IMR-90 (cell line): Measurements from ENCODE around the gene CECR2. TPM values are rescaled to one million over a fixed set of nuclear protein-coding genes. Genes with fewer than 3 reads are reported as not detected.
A peak's percentile ranks its signal among the peaks of the same experiment; 100 is the strongest.

ENCODE experiments used
- ATAC-seq: fragments of 200-7000 bp; cut with Tn5 transposase; 2 replicates; pipeline ENCODE4 v1.9.1; 2020; ENCODE audit warnings: low read depth, mild to moderate bottlenecking, moderate library complexity
- BruUV-seq: library from RNA; stranded (reverse); fragments of 400-500 nt; replicated peaks from 2 replicates; lab custom pipeline; 2021; lab: Mats Ljungman, UMichigan
- CTCF ChIA-PET: fragments of 300-600 bp; formaldehyde crosslinking; extraction: SDS; loops from one replicate; lab custom pipeline; 2021; ENCODE audit warnings: antibody characterized with exemption; lab: Yijun Ruan, JAX
- POLR2A ChIA-PET: fragments of 300-600 bp; sonication (Branson Sonifier 250); formaldehyde crosslinking; loops from one replicate; lab custom pipeline; 2022; ENCODE audit warnings: antibody characterized with exemption; ENCODE audit not compliant: unreplicated experiment; lab: Charles Lee
- DNase-seq: peaks from one replicate; pipeline ENCODE4 v3.0.0; 2013
- H2AFZ ChIP-seq: replicated peaks from 2 replicates; pipeline ENCODE3; 2013; ENCODE audit warnings: low read length, mild to moderate bottlenecking; ENCODE audit not compliant: poor library complexity
- H2AK5ac ChIP-seq: 2 replicates; pipeline ENCODE4 v1.6.1; 2013; ENCODE audit warnings: low read depth, low read length, inconsistent platforms
- H2AK9ac ChIP-seq: replicated peaks from 2 replicates; pipeline ENCODE3; 2013; ENCODE audit warnings: mild to moderate bottlenecking, low read depth, low read length, moderate library complexity; ENCODE audit not compliant: poor library complexity
- H2BK120ac ChIP-seq: 2 replicates; pipeline ENCODE4 v1.6.1; 2013; ENCODE audit warnings: low read depth, low read length, inconsistent platforms
- H2BK15ac ChIP-seq: 3 replicates; pipeline ENCODE4 v1.6.1; 2013; ENCODE audit warnings: low read depth, low read length, inconsistent platforms
- H2BK20ac ChIP-seq: 2 replicates; pipeline ENCODE4 v1.6.1; 2013; ENCODE audit warnings: low read depth, mild to moderate bottlenecking, inconsistent platforms, low read length, moderate library complexity
- H2BK5ac ChIP-seq: 2 replicates; pipeline ENCODE4 v1.6.1; 2013; ENCODE audit warnings: mild to moderate bottlenecking, low read depth, low read length, inconsistent platforms; ENCODE audit not compliant: poor library complexity, severe bottlenecking
- H3K14ac ChIP-seq: replicated peaks from 2 replicates; pipeline ENCODE4 v1.6.1; 2013; ENCODE audit warnings: low read depth, low read length, inconsistent platforms
- H3K18ac ChIP-seq: 2 replicates; pipeline ENCODE4 v1.6.1; 2013; ENCODE audit warnings: low read depth, low read length, control low read depth
- H3K23ac ChIP-seq: 2 replicates; pipeline ENCODE4 v1.6.1; 2013; ENCODE audit warnings: low read depth, low read length, inconsistent platforms
- H3K27ac ChIP-seq: 2 replicates; pipeline ENCODE4 v1.5.1; 2013; ENCODE audit warnings: mild to moderate bottlenecking, control low read depth, low read length; ENCODE audit not compliant: insufficient read depth
- H3K27me3 ChIP-seq: 2 replicates; pipeline ENCODE4 v1.6.1; 2013; ENCODE audit warnings: low read length; ENCODE audit not compliant: control insufficient read depth, insufficient read depth
- H3K36me3 ChIP-seq: 2 replicates; pipeline ENCODE4 v1.6.1; 2013; ENCODE audit warnings: low read length, mixed read lengths; ENCODE audit not compliant: control insufficient read depth, insufficient read depth
- H3K4ac ChIP-seq: 2 replicates; pipeline ENCODE4 v1.6.1; 2013; ENCODE audit warnings: low read depth, low read length, inconsistent platforms
- H3K4me1 ChIP-seq: 2 replicates; pipeline ENCODE4 v1.6.1; 2013; ENCODE audit warnings: low read length, mixed read lengths; ENCODE audit not compliant: control insufficient read depth, insufficient read depth
- H3K4me2 ChIP-seq: 2 replicates; pipeline ENCODE4 v1.6.1; 2013; ENCODE audit warnings: low read depth, mild to moderate bottlenecking, control low read depth, low read length, moderate library complexity
- H3K4me3 ChIP-seq: 2 replicates; pipeline ENCODE4 v1.5.1; 2013; ENCODE audit warnings: low read depth, mild to moderate bottlenecking, control low read depth, low read length, moderate library complexity; ENCODE audit not compliant: insufficient read depth
- H3K56ac ChIP-seq: 2 replicates; pipeline ENCODE4 v1.6.1; 2013; ENCODE audit warnings: low read length, inconsistent platforms; ENCODE audit not compliant: insufficient read depth; ENCODE audit errors: extremely low read depth
- H3K79me1 ChIP-seq, 2 experiments: 2 replicates each; pipeline ENCODE4 v1.6.1; 2013; ENCODE audit warnings: low read length in 2 of 2, inconsistent platforms in 1 of 2, low read depth in 1 of 2
- H3K9ac ChIP-seq: 2 replicates; pipeline ENCODE4 v1.6.1; 2013; ENCODE audit warnings: low read depth, low read length, control low read depth
- H3K9me1 ChIP-seq: 2 replicates; pipeline ENCODE4 v1.6.1; 2013; ENCODE audit warnings: low read length, inconsistent platforms; ENCODE audit not compliant: insufficient read depth
- H3K9me3 ChIP-seq: 2 replicates; pipeline ENCODE4 v1.6.1; 2013; ENCODE audit warnings: low read length; ENCODE audit not compliant: control insufficient read depth, insufficient read depth
- H4K20me1 ChIP-seq: 2 replicates; pipeline ENCODE4 v1.6.1; 2013; ENCODE audit warnings: low read length, inconsistent platforms; ENCODE audit not compliant: insufficient read depth
- H4K5ac ChIP-seq: 2 replicates; pipeline ENCODE4 v1.6.1; 2013; ENCODE audit warnings: mild to moderate bottlenecking, low read depth, low read length, control low read depth
- H4K8ac ChIP-seq, 2 experiments: 2 replicates each; pipeline ENCODE4 v1.6.1; 2013; ENCODE audit warnings: low read depth in 2 of 2, low read length in 2 of 2, control low read depth in 1 of 2, inconsistent platforms in 1 of 2
- H4K91ac ChIP-seq: 2 replicates; pipeline ENCODE4 v1.6.1; 2013; ENCODE audit warnings: low read depth, low read length, inconsistent platforms; ENCODE audit not compliant: insufficient read depth
- BHLHE40 ChIP-seq: fragments of 150-350 bp; IDR thresholded peaks from 2 replicates; pipeline ENCODE4 v1.6.1; 2016; ENCODE audit warnings: mild to moderate bottlenecking, low read depth, low read length
- CEBPB ChIP-seq: IDR thresholded peaks from 2 replicates; pipeline ENCODE4 v1.6.1; 2012; ENCODE audit warnings: low read depth, low read length, improper control_type of control experiment
- ELK1 ChIP-seq: fragments of 150-350 bp; IDR thresholded peaks from 2 replicates; pipeline ENCODE4 v1.6.1; 2016; ENCODE audit warnings: low read depth, mild to moderate bottlenecking, low read length, moderate library complexity, borderline replicate concordance
- FOS ChIP-seq: fragments of 150-350 bp; IDR thresholded peaks from 2 replicates; pipeline ENCODE4 v1.6.1; 2016; ENCODE audit warnings: low read depth, low read length
- MAZ ChIP-seq: IDR thresholded peaks from 2 replicates; pipeline ENCODE4 v1.6.1; 2012; ENCODE audit warnings: low read depth, mild to moderate bottlenecking, low read length, improper control_type of control experiment, moderate library complexity, borderline replicate concordance
- MXI1 ChIP-seq: IDR thresholded peaks from 2 replicates; pipeline ENCODE4 v1.6.1; 2012; ENCODE audit warnings: low read depth, mild to moderate bottlenecking, low read length, moderate library complexity, borderline replicate concordance
- NFE2L2 ChIP-seq: fragments of 150-350 bp; IDR thresholded peaks from 2 replicates; pipeline ENCODE4 v1.6.1; 2016; ENCODE audit warnings: low read depth, mild to moderate bottlenecking, low read length
- POLR2A ChIP-seq: IDR thresholded peaks from 2 replicates; pipeline ENCODE4 v1.6.1; 2012; ENCODE audit warnings: mild to moderate bottlenecking, low read depth, low read length
- SMC3 ChIP-seq: fragments of 150-350 bp; IDR thresholded peaks from 2 replicates; pipeline ENCODE4 v1.6.1; 2016; ENCODE audit warnings: low read depth, mild to moderate bottlenecking, antibody characterized with exemption, low read length, moderate library complexity
- WGBS, 2 experiments: methylation state at CpG; one replicate each; pipeline versions ENCODE4 v1.1.5 to v1.1.7; 2013; ENCODE audit warnings: missing lambda C conversion rate in 2 of 2; ENCODE audit not compliant: insufficient read length in 1 of 2; ENCODE audit errors: extremely low coverage in 2 of 2; 5-methylcytosine and 5-hydroxymethylcytosine counted together
- dilution Hi-C: fragments of 300-500 bp; cut with HindIII; formaldehyde crosslinking; loops from one replicate; pipeline ENCODE4 v1.14.3; 2018; ENCODE audit warnings: low sequenced_read_pairs; ENCODE audit not compliant: unreplicated experiment
- in situ Hi-C: fragments of 300-500 bp; cut with MboI; formaldehyde crosslinking; loops from 3 replicates; pipeline ENCODE4 v1.14.3; 2019; ENCODE audit warnings: low sequenced_read_pairs, inconsistent platforms, mixed read lengths
- intact Hi-C: fragments of 100-400 bp; cut with micrococcal nuclease; formaldehyde crosslinking; loops from 2 replicates; pipeline ENCODE4 v1.10.0; 2022
- polyA plus RNA-seq, 3 experiments: library from polyadenylated mRNA; depleted of rRNA; stranded (reverse); fragments of >200 nt; gene quantifications; 2 replicates each; pipeline ENCODE4 v1.2.3, GENCODE V29; 2012; ENCODE audit warnings: low replicate concordance in 1 of 3
- total RNA-seq: library from RNA; depleted of rRNA; stranded (reverse); fragments of >200 nt; gene quantifications from 2 replicates; pipeline ENCODE4 v1.2.3, GENCODE V29; 2012
- TF ChIP-seq, protein P1 (sequence below): fragments of 150-350 bp; IDR thresholded peaks from 2 replicates; pipeline ENCODE4 v1.6.1; 2017; ENCODE audit warnings: mild to moderate bottlenecking, antibody characterized with exemption, low read length, low read depth
- TF ChIP-seq, protein P2 (sequence below): conservative IDR thresholded peaks from 2 replicates; pipeline ENCODE4 v1.5.1; 2012; ENCODE audit warnings: mild to moderate bottlenecking, low read depth, low read length, improper control_type of control experiment

The CECR2 gene
- total and polyA plus RNA-seq, 2 of the 4 experiments (the other 2 are of a cell fraction), result under 0.01 TPM; not detected in 1

DNA sequence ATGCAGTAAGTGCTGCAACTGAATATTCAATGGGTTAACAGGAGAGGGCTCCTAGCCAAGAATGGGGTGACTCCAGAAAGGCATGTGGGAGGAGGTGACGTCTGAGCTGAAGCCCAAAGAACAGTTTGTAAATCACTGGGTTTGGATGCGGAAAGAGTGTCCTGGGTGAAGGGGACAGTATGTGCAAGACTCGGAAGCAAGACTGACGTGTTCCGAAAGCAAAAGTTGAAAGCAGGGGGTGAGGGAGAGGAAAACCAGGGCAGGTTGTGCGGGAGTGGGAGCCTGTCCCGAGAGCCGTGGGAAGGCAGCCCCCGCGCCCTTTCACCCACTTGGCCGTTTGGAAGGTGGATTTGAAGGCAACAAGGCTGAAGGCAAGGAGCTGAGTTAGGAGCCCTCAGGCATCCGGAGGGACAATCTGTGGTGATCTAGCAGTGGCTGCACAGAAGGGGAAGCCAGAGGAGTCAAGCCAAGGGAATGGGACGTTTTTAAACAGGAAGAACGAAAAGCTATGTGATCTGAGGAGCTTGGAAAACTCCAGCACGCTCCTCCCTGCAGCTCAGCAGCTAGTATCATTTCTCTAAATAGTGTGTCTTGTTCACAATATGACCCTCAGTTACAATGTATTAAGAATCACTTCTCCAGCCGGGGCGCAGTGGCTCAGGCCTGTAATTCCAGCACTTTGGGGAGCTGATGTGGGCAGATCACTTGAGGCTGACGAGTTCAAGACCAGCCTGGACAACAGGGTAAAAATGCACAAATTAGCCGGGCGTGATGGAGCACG is 201.8 kb downstream of the CECR2 start:
- Histone ChIP-seq H3K27ac (peak overlapping the region; percentile 76), H3K18ac (peak overlapping the region; percentile 67), H2BK5ac (peak overlapping the region; percentile 83), H3K4me3 (peak overlapping the region; percentile 44), H3K27me3 (no peaks in the 10 kb centered on the region), H3K9me1 (peaks cover 6% of the 10 kb centered on the region; the same call in 1 of the 2 replicates), H3K14ac (peak overlapping the region; percentile 69), H4K20me1 (no peaks in the 10 kb centered on the region), H3K79me1 (no peaks in the 10 kb centered on the region), H2AK5ac (no peak overlapping the region), H2BK15ac (peak overlapping the region; percentile 33; the same call in 2 of the 3 replicates), H4K8ac (peak overlapping the region; percentile 74 to 82), H3K56ac (peak overlapping the region; percentile 7; the same call in 1 of the 2 replicates), H2BK120ac (peak overlapping the region; percentile 83), H3K9me3 (no peaks in the 10 kb centered on the region), H4K91ac (peak overlapping the region; percentile 69), H3K4me1 (peaks cover 12% of the 10 kb centered on the region), H4K5ac (peak overlapping the region; percentile 31; the same call in 1 of the 2 replicates), H3K4ac (peak overlapping the region; percentile 80), H2AFZ (peak overlapping the region; percentile 94), H2BK20ac (peak overlapping the region; percentile 24; the same call in 1 of the 2 replicates), H3K4me2 (peak overlapping the region; percentile 77), H3K23ac (peak overlapping the region; percentile 81; the same call in 1 of the 2 replicates), H3K36me3 (no peaks in the 10 kb centered on the region), H3K9ac (peak overlapping the region; percentile 59), H2AK9ac (peak overlapping the region; percentile 60)
- intact Hi-C loops (loop anchor here (5.0 to 10.0 kb wide), 2 partner anchors 56 to 144 kb away; partner anchors contain the start of gene ATP6V1E1), in situ Hi-C loops (loop anchor here (25.0 kb wide), 1 partner anchor 491 kb away; no protein-coding TSS in a partner anchor), dilution Hi-C loops (no loop called here)
- BruUV-seq, result no TSS peak
- TF ChIP-seq, protein P1, sequence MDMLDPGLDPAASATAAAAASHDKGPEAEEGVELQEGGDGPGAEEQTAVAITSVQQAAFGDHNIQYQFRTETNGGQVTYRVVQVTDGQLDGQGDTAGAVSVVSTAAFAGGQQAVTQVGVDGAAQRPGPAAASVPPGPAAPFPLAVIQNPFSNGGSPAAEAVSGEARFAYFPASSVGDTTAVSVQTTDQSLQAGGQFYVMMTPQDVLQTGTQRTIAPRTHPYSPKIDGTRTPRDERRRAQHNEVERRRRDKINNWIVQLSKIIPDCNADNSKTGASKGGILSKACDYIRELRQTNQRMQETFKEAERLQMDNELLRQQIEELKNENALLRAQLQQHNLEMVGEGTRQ, result no peak
- TF ChIP-seq SMC3 (no peak), POLR2A (no peak), MXI1 (0 out of 2 replicates have a peak, but pooled peaks have one; percentile 16), BHLHE40 (no peak), CEBPB (peak; percentile 56), NFE2L2 (no peak), FOS (no peak), MAZ (peak; percentile 39; the same call in 1 of the 2 replicates), ELK1 (no peak)
- TF ChIP-seq, protein P2, sequence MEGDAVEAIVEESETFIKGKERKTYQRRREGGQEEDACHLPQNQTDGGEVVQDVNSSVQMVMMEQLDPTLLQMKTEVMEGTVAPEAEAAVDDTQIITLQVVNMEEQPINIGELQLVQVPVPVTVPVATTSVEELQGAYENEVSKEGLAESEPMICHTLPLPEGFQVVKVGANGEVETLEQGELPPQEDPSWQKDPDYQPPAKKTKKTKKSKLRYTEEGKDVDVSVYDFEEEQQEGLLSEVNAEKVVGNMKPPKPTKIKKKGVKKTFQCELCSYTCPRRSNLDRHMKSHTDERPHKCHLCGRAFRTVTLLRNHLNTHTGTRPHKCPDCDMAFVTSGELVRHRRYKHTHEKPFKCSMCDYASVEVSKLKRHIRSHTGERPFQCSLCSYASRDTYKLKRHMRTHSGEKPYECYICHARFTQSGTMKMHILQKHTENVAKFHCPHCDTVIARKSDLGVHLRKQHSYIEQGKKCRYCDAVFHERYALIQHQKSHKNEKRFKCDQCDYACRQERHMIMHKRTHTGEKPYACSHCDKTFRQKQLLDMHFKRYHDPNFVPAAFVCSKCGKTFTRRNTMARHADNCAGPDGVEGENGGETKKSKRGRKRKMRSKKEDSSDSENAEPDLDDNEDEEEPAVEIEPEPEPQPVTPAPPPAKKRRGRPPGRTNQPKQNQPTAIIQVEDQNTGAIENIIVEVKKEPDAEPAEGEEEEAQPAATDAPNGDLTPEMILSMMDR, result no peak
- 15% methylated on average over 18 of the region's 21 CpGs; no CpG with 5 or more reads in 1 of the 2 experiments for WGBS, 2 experiments
- peak; percentile 83 for DNase-seq
- ChIA-PET CTCF (interaction anchor here (0.6 to 1.0 kb wide), 3 partner anchors 12 to 105 kb away, joined by 3 read pairs; no protein-coding TSS in a partner anchor), POLR2A (no interaction called here)
- ATAC-seq, result peak; percentile 75
